HG03354 (cell line): ENCODE results near the gene NISCH.

Experiments used
- ATAC-seq: cut with Tn5 transposase; IDR thresholded peaks from one replicate; pipeline ENCODE4 v1.9.1; 2021; ENCODE audit warnings: mild to moderate bottlenecking; ENCODE audit not compliant: unreplicated experiment, poor library complexity, severe bottlenecking

NISCH gene

GRCh38 chr3:52532838-52533622, 77.6 kb downstream of the NISCH start:
- peak; percentile 8 for ATAC-seq

- peak; percentile 36 for ATAC-seq
Observed at GRCh38 chr3:52533623-52534280, 78.3 kb downstream of the NISCH start, which contains the start of gene NT5DC2. Gene NT5DC2, minus strand, starts transcription at chr3:52533857. Its CDS starts 120 bp downstream, at chr3:52533737.

DNA sequence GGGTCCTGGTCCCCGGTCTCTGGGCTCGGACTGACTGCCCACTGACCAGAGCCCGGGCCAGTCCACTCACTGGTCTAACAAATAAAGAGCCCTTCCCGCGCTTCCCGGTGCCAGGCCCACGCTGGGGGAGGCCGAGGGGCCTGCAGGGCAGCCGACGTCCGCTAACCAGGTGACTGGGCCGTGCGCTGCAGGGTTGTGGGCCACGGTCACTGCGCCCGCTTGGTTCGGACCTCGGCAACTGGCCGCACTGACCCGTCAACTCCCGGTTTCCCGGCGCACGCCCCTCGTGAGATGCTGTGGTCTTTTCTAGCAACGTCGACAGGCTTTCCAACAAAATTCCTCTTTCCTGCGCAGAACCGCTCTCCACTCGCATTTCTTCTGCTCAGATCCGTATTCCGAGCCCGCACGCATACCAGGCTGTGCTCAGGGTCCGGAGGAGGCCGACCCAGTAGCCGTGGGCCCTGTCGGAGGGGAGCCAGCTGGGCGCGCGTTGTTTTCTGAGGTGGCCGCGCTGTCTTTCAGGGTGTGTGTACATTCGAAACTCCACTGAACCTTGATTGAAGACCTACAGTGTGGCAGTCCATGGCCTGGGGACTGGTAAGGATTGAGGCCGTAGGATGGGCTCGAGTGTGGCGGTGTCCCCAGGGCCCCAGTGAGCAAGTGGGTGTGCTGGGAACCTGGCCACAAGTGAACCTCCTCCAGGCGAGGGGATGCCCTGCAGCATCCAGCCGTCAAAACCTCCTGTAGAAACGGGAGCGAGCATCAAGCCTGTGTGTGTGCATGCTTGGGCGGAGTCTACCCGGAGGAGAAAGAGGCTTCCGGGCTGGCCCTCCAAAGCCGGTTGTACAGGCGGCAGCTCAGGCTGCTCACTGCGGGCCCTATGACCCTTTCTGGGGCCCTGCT, 79.1 kb downstream of the NISCH start:
- ATAC-seq: no peak

DNA sequence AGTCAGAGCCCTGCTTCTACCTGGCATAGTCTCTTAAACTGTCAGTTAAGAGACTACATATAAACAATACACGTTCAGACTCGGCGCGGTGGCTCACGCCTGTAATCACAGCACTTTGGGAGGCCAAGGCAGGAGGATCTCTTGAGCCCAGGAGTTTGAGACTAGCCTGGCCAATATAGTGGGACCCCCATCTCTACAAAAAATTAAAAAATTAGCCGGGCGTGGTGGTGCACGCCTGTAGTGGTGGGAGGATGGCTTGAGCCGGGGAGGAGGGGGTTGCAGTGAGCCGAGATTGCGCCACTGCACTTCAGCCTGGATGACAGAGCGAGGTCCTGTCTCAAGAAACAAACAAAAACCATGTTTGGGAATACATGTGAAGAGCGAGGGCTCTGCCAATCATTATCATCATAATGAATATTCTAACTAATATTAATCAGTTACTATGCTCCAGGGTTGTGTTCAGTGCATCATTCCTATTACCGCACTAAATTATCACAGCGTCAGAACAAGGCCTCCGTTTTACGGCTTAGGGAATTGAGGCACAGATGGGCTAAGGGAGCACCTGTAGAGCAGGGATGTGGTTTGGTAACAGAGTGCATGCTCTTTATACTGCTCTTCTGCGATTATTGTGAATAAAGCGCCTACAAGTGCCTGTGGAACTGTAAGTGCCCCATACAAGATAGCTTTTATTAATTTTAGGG, 80.2 kb downstream of the NISCH start:
- ATAC-seq: no peak

- ATAC-seq: no peak
Observed at GRCh38 chr3:52536112-52536368, 80.6 kb downstream of the NISCH start.

DNA sequence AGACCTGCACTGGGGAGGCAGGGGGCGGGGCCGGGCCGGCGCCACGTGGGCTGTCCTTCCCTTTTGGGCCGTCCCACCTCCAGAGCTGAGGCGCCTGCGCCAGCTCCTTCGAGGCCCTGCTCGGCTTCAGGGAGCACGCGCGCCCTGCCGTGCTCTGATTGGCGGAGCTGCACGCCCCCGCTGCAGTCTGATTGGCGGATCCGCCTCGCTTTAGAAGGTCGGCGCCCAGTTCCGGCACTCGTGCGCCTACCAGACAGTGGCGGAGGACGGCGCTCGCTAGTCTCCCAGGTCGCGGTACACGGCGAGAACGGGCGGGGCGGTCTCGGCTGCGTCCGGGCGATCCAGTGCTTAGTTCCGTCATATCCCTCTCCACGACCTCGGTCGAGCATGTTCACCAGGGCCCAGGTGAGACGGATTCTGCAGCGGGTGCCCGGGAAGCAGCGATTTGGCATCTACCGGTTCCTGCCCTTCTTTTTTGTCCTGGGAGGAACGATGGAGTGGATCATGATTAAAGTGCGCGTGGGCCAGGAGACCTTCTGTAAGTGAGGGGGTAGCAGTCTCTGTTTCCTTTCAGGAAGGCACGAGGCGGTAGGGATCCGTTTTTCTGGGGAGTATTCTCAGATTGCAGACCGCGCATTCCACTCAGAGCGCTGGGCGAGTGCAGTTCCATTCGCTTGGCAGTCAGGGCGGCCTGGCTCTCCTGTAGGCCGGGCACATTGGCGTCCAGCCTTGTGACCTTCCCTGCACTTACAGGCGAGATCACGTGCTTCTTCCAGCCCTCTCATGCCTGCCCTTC, 81.2 kb downstream of the NISCH start, which contains the start of gene UQCC5:
TSS of gene UQCC5 (plus strand) at position 237 of the 796 bp plus-strand sequence. CDS start at position 388, 151 bp downstream.
- peak; percentile 84 for ATAC-seq

DNA sequence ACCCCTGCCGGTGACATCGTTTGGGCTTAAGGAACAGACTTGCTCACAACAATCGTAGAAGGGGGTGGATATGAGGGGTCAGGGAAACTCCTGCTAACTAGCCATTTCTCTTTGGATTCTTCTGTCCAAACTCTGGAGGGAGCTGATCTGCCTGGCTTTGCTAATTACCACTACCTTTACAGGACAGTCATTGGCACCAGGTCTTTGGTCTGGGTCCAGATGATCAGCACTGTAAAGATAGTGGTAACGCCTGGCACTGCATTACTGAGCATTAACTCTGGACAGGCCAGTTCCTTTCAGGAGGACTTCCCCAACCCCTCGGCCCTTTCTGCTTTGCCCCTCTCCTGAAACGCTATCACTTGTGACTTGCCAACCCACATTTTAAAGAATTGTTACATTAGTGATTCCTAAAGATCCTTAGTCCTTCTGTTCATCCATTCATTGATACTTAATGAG, 81.8 kb downstream of the NISCH start:
- no peak for ATAC-seq

DNA sequence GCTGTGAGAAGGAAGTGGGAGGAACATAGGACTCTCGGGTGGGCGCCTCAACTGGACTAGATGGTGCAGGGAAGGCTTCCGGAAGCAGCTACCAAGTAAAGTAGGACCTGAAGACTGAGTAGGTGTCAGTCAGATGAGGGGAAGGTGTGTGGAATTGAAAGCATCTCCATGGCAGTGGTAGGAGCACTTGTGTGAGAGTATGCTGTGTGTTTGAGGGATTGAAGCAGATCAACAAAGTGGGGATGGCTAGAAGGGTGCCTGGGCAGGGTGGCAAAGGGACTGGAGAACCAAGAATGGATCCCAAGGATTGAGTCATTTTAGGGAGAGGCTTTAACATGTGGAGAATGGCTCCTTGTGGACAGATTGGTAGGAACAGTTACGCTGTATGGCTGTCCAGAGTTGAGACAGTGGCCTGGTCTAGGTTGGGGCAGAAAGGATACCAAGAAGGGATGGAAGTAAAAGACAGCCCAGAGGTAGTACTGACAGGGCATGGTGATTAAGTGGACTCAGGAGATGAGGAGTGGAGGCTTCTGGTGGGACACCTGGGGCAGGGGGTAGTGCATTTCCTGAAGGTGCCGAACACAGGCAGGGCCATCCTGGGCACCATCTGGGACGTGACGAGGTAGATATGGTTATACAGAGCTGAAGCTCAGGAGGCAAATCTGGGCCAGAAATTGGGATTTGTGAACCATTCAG, 82.5 kb downstream of the NISCH start:
- no peak for ATAC-seq

- ATAC-seq: no peak
Observed at GRCh38 chr3:52539010-52539653, 83.7 kb downstream of the NISCH start.

DNA sequence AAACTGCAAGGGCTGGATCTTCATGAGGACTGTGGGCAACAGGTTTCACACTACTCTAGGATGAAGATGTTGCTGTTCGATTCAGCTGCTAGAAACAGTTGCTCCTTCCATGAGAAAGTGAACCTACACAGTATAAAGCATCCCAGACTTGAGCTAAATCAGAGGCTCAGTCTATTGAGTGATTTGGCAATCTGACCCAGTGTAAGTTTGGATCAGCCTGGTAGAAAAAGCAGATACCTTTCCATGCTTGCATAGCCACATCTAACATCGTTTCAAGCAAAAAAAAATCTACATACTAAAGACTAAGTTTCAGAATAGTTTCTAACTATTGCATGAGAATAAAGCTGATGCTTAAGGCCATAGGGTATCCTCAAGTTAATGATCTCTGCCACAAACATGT, 85.6 kb downstream of the NISCH start:
- no peak for ATAC-seq
